NT2/D1 (cell line): ENCODE results near the gene CDKN1C.

ENCODE experiments used
- DNase-seq: peaks from one replicate; pipeline ENCODE4 v3.0.0-alpha.2; 2011; ENCODE audit warnings: low read depth, low spot score
- H3K27me3 ChIP-seq: 2 replicates; pipeline ENCODE4 v1.6.0; 2011; ENCODE audit warnings: mild to moderate bottlenecking; ENCODE audit not compliant: insufficient read length, insufficient read depth
- H3K36me3 ChIP-seq: 2 replicates; pipeline ENCODE4 v1.6.1; 2011; ENCODE audit warnings: mild to moderate bottlenecking, low read length, mixed read lengths; ENCODE audit not compliant: insufficient read depth, insufficient read length
- H3K4me1 ChIP-seq: 2 replicates; pipeline ENCODE4 v1.5.1; 2011; ENCODE audit not compliant: insufficient read depth, insufficient read length
- H3K4me3 ChIP-seq: 2 replicates; pipeline ENCODE4 v1.5.1; 2011; ENCODE audit warnings: low read depth; ENCODE audit not compliant: insufficient read length
- H3K9ac ChIP-seq: 2 replicates; pipeline ENCODE4 v1.6.0; 2011; ENCODE audit warnings: low read depth; ENCODE audit not compliant: insufficient read length
- H3K9me3 ChIP-seq: 2 replicates; pipeline ENCODE4 v1.5.1; 2011; ENCODE audit warnings: mild to moderate bottlenecking, low read length; ENCODE audit not compliant: insufficient read depth
- SUZ12 ChIP-seq: IDR thresholded peaks from 2 replicates; pipeline ENCODE4 v1.6.1; 2011; ENCODE audit not compliant: insufficient read length, insufficient read depth; ENCODE audit errors: extremely low read depth
- YY1 ChIP-seq: IDR thresholded peaks from 2 replicates; pipeline ENCODE4 v1.6.1; 2011; ENCODE audit not compliant: insufficient read length, insufficient read depth
- ZNF274 ChIP-seq: IDR thresholded peaks from 2 replicates; pipeline ENCODE4 v1.6.1; 2011; ENCODE audit warnings: mild to moderate bottlenecking, low read depth, low read length

Gene CDKN1C

DNA sequence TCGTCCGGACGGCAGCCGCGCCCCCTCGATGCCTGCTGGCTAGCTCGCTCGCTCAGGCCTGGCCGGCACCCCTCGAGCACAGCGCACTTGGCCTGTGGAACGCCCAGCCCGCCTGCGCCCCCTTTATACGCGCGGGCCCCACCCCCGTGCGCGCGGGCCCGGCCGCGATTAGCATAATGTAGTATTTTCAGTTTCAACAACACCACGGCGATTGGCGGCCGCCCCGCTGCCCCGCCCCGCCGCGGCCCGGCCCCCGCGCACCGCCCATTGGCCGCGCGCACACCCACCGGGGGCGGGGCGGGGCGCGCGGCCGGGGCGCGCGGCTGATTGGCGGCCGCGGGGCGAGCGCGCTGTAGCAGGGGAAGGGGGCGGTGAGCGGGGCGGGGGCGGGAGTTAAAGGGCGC lies at the start of gene CDKN1C:
Gene CDKN1C, minus strand, starts transcription at position 98 of the 404 bp plus-strand sequence. CDS start 319 bp downstream, outside the sequence.
- Histone ChIP-seq H3K9me3 (no peaks in the 10 kb centered on the region), H3K4me1 (peaks cover 38% of the 10 kb centered on the region), H3K36me3 (peaks cover 8% of the 10 kb centered on the region), H3K27me3 (peaks cover 64% of the 10 kb centered on the region), H3K9ac (peak within 1 kb of the TSS; percentile 94), H3K4me3 (peak within 1 kb of the TSS; percentile 99)
- DNase-seq: no peak
- TF ChIP-seq YY1: no peak
- TF ChIP-seq ZNF274: no peak
- no peak for TF ChIP-seq SUZ12

DNA sequence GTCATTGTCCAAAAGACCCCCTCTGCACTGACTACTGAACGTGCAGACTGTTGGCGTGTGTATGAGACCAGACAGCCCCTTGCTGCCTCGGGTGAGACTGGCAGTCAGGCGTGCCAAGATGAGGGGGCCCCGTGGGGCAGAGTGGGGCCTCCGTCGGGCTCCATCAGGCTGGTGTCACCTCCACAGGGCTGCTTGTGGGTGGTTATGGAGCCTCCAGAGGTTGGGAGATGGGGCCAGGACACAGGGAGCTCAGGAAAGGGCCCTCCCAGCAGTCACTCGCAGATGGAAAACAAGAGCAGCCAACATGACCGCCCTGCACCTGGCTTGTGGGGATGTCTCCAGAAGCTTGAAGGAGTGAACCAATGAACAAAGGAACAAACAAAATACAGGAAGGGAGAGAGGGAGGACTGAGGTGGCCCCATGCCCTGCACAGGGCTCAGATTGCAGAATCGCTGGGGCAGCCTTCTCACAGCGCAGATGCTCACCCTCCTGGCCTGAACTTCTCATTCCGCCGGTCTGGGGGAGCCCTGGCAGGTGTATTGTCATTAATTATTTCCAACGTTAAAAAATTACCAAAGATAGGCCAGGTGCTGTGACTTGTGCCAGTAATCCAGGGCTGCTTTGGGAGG lies 49.1 kb upstream of the CDKN1C start:
- no peak for DNase-seq
- TF ChIP-seq ZNF274: no peak
- no peak for TF ChIP-seq YY1
- no peak for TF ChIP-seq SUZ12
- H3K4me1 ChIP-seq: peaks cover 26% of the 10 kb centered on the region
- no peaks in the 10 kb centered on the region for H3K27me3 ChIP-seq
- peaks cover 27% of the 10 kb centered on the region for H3K9me3 ChIP-seq
- H3K9ac ChIP-seq: no peak overlapping the region
- H3K4me3 ChIP-seq: no peak overlapping the region
- no peaks in the 10 kb centered on the region for H3K36me3 ChIP-seq

DNA sequence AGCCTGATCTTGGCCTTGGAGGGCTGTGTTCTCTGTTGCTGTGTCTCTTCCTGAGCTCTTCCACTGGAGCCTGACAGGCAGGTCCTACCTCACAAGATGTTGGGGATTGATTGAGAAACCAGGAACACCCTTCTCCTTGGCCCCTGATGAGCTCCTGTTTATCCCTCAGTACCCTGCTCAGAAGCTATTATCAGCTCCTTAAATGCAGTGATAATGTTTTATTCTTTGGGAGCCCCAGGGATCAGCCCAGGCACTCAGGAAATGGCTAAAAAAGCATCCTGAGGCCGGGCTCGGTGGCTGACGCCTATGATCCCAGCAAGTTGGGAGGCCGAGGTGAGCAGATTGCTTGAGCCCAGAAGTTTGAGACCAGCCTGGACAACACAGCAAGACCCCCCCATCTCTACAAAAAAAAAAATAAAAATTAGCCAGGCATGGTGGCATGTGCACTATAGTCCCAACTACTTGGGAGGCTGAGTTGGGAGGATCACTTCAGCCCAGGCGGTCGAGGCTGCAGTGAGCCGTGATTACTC lies 48.5 kb upstream of the CDKN1C start:
- H3K9me3 ChIP-seq: peaks cover 22% of the 10 kb centered on the region
- no peak for DNase-seq
- no peak overlapping the region for H3K9ac ChIP-seq
- peaks cover 27% of the 10 kb centered on the region for H3K4me1 ChIP-seq
- H3K4me3 ChIP-seq: no peak overlapping the region
- no peak for TF ChIP-seq YY1
- no peak for TF ChIP-seq ZNF274
- TF ChIP-seq SUZ12: no peak
- H3K36me3 ChIP-seq: no peaks in the 10 kb centered on the region
- no peaks in the 10 kb centered on the region for H3K27me3 ChIP-seq

DNA sequence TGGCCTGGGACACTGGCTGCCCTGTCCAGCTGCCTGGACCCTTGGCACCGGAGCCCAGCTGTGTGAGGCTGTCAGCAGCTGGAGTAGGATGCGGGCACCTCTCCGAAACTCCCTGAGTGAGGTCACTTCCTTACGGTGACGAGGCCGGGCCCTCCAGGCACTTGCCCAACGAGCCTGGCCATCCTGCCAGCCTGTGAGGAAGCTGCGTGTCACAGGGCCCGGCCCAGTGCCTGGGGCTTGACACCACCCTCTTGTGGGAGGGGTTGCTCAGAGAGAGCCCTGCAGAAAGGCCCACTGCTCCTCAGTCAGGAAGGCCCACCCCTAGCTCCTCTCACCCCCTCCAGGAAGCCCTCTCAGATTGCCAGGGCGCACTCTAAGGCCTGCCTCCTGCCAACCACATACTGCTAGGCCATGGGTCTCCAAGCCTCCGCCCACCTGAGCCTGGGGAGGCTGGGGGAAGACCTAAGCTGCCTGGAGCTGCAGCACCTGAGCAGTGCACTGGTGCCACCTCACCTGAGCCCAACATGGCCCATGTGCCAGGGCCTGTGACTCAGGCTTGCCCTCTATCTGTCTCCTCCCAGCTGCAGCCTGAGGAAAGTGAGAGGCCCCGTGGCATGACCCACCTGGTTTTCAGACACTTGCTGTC lies 47.9 kb upstream of the CDKN1C start:
- H3K9ac ChIP-seq: no peak overlapping the region
- no peak for DNase-seq

DNA sequence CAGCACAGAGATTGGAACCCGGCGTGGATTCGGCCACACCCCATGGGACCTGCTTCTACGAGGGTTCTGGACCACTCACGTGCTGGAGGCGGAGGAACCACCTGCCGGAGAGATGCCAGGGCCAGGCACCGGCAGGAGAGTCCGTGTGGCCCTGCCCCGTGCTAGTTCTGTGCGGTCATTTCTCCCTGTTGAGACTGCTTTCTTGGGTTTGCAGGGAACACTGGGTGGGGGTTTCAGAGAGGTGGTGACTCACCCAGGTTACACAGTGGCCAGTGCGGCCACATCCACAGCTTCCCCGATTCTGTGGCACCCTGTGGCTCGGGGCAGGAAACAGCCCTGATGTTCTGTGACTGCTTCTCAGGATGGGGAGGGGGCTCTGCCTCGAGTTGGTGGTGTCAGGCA lies 47.3 kb upstream of the CDKN1C start:
- Histone ChIP-seq H3K9ac (peak overlapping the region; percentile 42), H3K9me3 (peaks cover 10% of the 10 kb centered on the region), H3K36me3 (peaks cover 2% of the 10 kb centered on the region), H3K4me3 (no peak overlapping the region), H3K4me1 (peaks cover 27% of the 10 kb centered on the region), H3K27me3 (no peaks in the 10 kb centered on the region)
- no peak for DNase-seq
- TF ChIP-seq YY1: no peak
- TF ChIP-seq ZNF274: no peak
- TF ChIP-seq SUZ12: no peak

More for the DNA sequence above, 47.9 kb upstream of the CDKN1C start:
- peaks cover 16% of the 10 kb centered on the region for H3K9me3 ChIP-seq
- H3K36me3 ChIP-seq: no peaks in the 10 kb centered on the region
- peaks cover 27% of the 10 kb centered on the region for H3K4me1 ChIP-seq
- no peaks in the 10 kb centered on the region for H3K27me3 ChIP-seq
- H3K4me3 ChIP-seq: no peak overlapping the region
- TF ChIP-seq SUZ12 (no peak), YY1 (no peak), ZNF274 (no peak)

DNA sequence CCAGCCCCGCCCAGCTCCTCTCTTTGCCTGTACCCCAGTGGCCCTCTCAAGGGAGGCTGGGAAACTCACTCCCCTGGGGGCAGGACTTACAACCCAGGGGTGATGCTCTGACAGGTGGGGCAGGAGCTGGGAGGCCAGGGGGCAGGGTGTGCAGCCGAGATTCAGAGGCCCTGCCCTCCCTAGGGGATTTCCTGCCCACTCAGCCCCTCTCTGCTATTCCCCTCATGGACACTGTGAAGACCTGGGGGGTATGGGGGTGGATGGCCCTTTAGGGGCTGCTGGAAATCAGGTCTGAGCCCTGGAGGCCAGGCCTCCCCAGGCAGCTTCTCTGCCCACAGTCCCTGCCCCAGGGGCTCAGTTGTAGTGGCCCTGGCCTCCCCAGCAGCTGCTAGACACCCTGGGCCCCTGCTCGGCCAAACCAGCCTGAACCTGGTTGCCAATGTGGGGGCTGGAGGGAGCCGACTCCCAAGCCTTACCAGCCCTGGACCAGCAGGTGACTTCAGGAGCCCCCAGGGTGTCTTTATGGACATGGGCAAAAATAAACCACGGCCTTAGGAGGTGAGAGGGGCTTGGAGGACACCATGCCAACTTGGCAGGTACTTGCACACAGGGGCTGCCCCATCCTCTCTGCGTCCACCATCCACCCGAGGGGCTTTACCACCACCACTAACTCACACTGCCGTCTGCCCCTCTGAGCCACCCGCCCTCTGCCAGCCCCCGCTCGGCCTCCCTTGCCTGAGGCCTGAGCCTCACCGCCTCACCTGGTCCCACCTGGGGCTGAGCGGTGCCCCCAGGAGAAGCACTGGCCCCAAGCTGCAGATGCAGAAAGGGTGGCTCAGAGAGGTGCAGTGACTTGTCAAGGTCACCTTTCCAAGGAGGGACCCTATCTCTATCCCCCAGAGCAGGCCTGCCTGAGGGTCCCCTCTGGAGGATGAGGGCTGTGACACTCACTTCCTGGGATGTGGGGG lies 46.5 kb upstream of the CDKN1C start:
- Histone ChIP-seq H3K4me1 (peaks cover 30% of the 10 kb centered on the region), H3K9me3 (peaks cover 10% of the 10 kb centered on the region; the same call in 1 of the 2 replicates), H3K4me3 (no peak overlapping the region), H3K36me3 (peaks cover 10% of the 10 kb centered on the region), H3K27me3 (peaks cover 4% of the 10 kb centered on the region), H3K9ac (peak overlapping the region; percentile 42)
- no peak for TF ChIP-seq ZNF274
- no peak for TF ChIP-seq YY1
- no peak for TF ChIP-seq SUZ12
- DNase-seq: no peak
